ENCODE data around the gene IL34. TPM values are rescaled to one million over a fixed set of nuclear protein-coding genes. Genes with fewer than 3 reads are reported as not detected.
A peak's percentile ranks its signal among the peaks of the same experiment; 100 is the strongest.
"Not testable (repeated sequence)": the region's sequence is repeated elsewhere in the genome, so short reads cannot be mapped to it uniquely, and the experiment has no call there.

The IL34 gene
- total RNA-seq, 3 donors from 2014 or later = 0.64 to 37.9 (median 7.5) TPM

DNA sequence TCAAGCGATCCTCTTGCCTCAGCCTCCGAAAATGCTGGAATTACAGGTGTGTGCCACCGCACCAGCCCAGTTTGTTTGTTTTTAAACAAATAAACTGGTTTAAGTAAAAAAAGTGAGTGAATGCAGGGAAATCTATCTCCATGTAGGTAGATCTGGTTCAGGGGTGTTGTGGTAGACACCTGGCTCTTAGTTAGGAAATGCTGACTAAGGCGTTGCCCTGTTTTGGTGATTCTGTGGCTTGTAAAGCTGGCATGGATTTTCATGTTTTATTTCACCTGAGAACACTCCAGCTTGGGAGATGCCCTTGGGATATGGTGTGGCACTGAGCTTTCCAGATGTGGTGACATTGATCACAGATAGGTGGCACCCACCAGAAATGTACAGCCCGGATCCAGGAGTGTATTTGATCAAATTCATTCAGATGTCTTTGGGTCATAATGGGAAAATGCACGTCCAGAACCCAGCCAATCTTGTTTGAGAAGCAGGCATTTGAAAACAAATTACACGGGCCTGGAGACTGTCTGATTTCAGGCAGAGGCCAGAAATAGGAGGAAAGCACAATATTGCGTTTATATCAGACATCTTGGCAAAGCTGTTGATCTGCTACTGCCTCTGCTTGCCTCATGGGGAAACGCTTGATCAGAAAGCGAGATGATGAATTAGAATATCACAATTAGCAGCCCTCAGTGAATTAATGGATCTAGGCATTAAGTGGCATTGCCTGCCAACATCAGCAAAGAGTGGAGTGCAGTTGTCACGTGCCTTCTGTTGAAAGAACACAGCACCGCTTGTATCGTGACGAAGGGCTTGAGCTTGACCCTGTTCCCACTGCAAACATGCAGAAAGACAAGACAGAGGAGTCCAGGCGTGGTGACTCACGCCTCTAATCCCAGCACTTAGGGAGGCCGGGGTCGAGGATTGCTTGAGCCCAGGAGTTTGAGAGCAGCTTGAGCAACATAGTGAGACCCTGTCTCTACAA lies 7.3 kb upstream of the IL34 start:
- intact Hi-C loops (cut with DNase I; ENCODE audit: low total_unique reads) = no loop called here
- TF ChIP-seq POLR2AphosphoS5 (IDR thresholded peaks at IDR 0.05) = no peak
- no peak for TF ChIP-seq CTCF (IDR thresholded peaks at IDR 0.05)
- no peak for TF ChIP-seq POLR2A (IDR thresholded peaks at IDR 0.05)
- no peaks in the 10 kb centered on the region for H3K9me3 ChIP-seq
- H3K4me1 ChIP-seq = no peaks in the 10 kb centered on the region
- peak overlapping the region in 1 of 3 donors; percentile 1 for H3K4me3 ChIP-seq
- no peaks in the 10 kb centered on the region for H3K36me3 ChIP-seq
- H3K27me3 ChIP-seq = no peaks in the 10 kb centered on the region
- no peak overlapping the region for H3K27ac ChIP-seq
- no peak for DNase-seq (ENCODE audit: low spot score in 2 of 2)

GRCh38 chr16:70642633-70643032 lies 3.7 kb upstream of the IL34 start:
- no peaks in the 10 kb centered on the region for H3K9me3 ChIP-seq
- H3K36me3 ChIP-seq = no peaks in the 10 kb centered on the region
- H3K27me3 ChIP-seq = no peaks in the 10 kb centered on the region
- H3K4me1 ChIP-seq = no peaks in the 10 kb centered on the region
- intact Hi-C loops (cut with DNase I; ENCODE audit: low total_unique reads) = no loop called here
- no peak for TF ChIP-seq POLR2AphosphoS5 (IDR thresholded peaks at IDR 0.05)
- TF ChIP-seq POLR2A (IDR thresholded peaks at IDR 0.05) = no peak
- TF ChIP-seq CTCF (IDR thresholded peaks at IDR 0.05) = no peak
- H3K27ac ChIP-seq = no peak overlapping the region
- no peak overlapping the region for H3K4me3 ChIP-seq
- DNase-seq (ENCODE audit: low spot score in 2 of 2) = no peak

DNA sequence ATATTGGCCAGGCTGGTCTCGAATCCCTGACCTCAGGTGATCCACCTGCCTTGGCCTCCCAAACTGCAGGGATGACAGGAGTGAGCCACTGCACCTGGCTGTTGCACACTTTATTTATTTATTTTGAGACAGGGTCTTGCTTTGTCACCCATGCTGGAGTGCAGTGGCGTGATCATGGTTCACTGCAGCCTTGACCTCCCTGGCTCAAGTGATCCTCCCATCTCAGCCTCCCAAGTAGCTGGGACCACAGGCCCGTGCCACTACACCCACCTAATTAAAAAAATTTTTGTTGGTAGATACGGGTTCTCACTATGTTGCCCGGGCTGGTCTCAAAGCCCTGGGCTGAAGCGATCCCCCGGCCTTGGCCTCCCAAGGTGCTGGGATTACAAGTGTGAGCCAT lies 3.1 kb upstream of the IL34 start:
- H3K9me3 ChIP-seq; H3K4me1 ChIP-seq; H3K4me3 ChIP-seq; DNase-seq (ENCODE audit: low spot score in 2 of 2); H3K36me3 ChIP-seq; intact Hi-C loops (cut with DNase I; ENCODE audit: low total_unique reads); H3K27me3 ChIP-seq; H3K27ac ChIP-seq: not testable (repeated sequence)

- no peak overlapping the region for H3K27ac ChIP-seq
- intact Hi-C loops (cut with DNase I; ENCODE audit: low total_unique reads) = no loop called here
Measured at GRCh38 chr16:70644763-70645597, 1.4 kb upstream of the IL34 start.

More at GRCh38 chr16:70644763-70645597, 1.4 kb upstream of the IL34 start:
- Histone ChIP-seq H3K36me3 (no peaks in the 10 kb centered on the region), H3K27me3 (no peaks in the 10 kb centered on the region), H3K4me1 (no peaks in the 10 kb centered on the region), H3K9me3 (no peaks in the 10 kb centered on the region), H3K4me3 (no peak overlapping the region)
- no peak for TF ChIP-seq POLR2AphosphoS5 (IDR thresholded peaks at IDR 0.05)
- TF ChIP-seq POLR2A (IDR thresholded peaks at IDR 0.05) = no peak
- TF ChIP-seq CTCF (IDR thresholded peaks at IDR 0.05) = no peak
- DNase-seq (ENCODE audit: low spot score in 2 of 2) = no peak
